NCI-H2227 treated with DMSO at 0.1 percent for 48 hours (cell line): ENCODE results near the gene AFF3.
A peak's percentile ranks its signal among the peaks of the same experiment; 100 is the strongest.

ENCODE experiments used
- DNase-seq: peaks from one replicate; lab custom pipeline; 2025; lab: John Stamatoyannopoulos, UW

The AFF3 gene

GRCh38 chr2:99707592-99707991 is 434.8 kb downstream of the AFF3 start:
- DNase-seq: no peak

GRCh38 chr2:99706735-99707134 is 435.7 kb downstream of the AFF3 start:
- DNase-seq: no peak

DNA sequence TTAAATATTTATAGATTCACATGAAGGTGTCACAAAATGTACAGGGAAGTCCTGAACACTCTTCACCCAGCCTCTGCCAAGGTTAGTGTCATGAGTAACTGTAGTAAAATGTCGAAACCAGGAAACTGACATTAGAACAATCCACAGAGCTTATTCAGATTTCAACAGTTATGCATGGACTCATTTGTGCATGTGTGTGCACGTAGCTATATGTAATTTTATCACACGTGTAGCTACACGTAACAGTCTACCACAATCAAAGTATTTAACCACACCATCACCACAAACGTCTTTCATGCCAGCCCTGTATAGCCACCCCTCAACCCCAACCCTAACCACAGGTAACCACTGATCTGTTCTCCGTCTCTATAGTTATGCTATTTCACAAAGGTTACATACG is 440.9 kb downstream of the AFF3 start:
- no peak for DNase-seq

DNA sequence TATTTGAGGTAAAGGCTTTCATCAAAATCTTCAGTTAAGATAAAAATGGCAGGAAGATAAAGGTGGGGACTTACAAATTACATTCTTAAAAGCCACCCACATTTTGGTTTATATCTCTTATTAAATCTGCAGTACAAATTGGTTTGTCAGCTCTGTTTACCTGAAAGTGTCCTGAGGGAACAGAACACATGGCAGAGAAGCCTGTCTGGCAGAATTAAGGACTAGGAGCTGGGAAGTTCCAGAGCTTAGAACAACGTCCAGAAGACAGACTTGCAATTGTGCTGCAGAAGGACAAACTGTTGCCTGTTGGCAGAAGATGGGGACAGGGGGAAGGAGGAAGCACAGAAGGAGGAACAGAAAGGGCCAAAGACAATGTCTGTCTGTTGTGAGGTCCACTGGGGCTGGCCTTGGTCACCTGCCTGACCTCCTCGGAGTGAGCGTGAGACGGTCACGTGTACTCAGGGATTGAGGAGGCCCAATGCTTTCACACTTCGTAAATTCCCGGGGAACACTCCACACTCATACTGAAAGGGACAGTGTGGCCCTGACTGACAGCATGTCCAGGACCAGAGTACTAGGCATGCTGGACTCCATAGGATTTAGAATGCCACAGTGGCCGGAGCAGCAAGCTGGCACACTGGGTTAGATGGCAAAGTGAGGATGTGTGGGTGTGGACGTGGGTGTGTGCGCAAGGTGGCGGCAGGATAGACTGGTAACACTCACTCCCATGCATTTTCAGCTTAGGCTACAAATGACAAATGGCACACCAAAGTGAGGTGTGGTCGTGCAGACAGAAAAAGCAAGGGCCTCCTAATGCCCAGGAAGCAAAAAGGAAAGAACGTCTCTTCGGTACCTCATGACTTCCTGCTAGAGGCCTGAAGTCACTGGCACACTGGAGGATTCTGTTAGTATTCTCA is 441.6 kb downstream of the AFF3 start:
- DNase-seq: no peak

DNA sequence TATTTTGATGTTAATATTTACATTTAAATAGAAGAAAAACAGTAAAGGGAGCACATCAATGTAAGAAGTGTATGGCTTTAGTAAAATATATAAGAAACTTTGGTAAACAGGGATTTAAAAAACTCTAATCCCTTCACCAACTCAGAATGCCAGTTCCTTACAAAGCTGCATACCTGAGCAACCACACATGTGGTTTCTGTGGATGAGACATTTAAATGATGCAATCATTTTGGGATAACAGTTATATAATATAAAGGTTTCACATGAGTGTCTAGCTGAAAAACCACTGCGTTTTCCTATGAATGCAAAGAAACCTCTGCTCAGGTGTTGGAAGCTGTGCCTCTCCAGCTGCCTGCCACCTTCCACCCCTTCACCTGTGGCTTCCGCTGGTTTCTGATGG is 443.5 kb downstream of the AFF3 start:
- DNase-seq: no peak

- no peak for DNase-seq
Observed at GRCh38 chr2:99697811-99698568, 444.4 kb downstream of the AFF3 start.

GRCh38 chr2:99695944-99696253 is 446.5 kb downstream of the AFF3 start:
- no peak for DNase-seq

DNA sequence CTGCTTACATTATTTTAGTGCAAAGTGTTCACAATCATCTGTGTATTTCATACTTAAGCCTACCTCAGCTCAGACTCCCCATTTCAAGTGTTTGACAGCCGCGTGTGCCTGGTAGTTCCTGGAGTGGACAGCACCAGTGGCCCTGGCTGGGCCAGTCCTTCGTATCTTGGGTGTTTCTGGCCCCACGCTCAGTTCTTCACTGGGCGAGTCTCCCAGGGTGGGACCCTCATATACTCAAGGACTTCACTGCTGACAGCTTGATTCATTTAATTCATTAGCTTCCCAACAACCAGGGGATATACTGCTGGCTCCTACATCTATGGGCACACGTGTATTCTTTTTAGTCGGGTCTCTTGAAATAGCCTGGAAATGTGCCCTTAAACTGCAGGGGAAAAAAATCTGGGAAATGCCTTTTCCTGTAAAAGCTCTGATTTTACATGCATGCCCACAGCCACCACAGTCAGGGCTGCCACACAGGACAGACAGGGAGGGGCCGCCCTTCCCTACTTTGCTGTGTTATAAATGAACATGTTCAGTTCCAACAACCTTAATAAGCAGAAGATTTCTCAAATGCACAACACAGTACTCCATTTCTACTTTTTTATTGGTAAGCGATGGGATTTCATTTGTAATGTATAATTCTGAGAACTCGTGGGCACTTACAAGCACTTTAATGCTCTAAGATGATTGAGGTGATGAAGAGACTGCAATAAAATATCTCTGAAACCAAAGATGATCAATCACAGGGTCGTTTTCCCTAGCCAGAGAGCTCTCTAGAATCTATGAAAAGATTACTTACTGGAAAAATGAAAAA is 447.1 kb downstream of the AFF3 start:
- DNase-seq: no peak

DNA sequence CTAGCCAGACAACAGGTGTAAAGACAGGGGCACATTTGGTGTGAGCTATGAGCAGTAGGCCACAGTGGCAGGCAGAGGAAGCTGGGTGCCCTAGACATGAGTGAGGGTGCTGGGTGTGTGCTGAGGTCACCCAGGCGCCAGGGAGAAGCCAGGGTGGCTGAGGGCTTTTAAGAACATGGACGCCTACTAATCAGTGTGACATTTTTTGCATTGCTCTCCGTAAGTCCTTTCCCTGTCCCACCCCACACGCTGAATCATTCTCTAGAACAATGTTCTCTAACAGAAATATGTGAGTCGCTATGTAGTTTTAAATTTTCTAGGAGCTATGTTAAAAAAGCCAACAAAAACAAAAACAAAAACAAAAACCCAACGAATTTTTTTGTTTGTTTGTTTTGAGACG is 448.1 kb downstream of the AFF3 start:
- DNase-seq: no peak

GRCh38 chr2:99692785-99693184 is 449.6 kb downstream of the AFF3 start:
- DNase-seq: no peak

DNA sequence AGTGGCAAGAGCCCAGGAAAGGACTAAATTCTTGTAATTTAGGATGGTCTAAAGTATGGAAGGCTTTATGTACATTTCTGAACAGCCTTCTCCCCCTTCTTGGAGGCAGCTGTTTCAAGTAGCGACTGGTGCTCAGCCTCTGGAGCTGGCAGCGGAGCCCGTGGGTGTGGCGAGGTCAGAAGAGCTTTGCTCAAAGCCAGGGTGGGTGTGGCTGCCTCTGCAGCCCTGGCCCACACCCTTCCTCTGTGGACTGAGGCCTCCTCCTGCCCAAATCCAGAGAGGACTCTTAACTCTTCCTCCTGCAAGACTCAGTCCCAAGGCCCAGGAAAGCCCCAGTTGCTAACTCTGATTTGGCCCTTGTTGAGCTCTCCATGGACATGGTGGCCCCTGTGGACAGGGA is 450.5 kb downstream of the AFF3 start:
- DNase-seq: no peak

GRCh38 chr2:99689145-99689742 is 453.1 kb downstream of the AFF3 start:
- no peak for DNase-seq

DNA sequence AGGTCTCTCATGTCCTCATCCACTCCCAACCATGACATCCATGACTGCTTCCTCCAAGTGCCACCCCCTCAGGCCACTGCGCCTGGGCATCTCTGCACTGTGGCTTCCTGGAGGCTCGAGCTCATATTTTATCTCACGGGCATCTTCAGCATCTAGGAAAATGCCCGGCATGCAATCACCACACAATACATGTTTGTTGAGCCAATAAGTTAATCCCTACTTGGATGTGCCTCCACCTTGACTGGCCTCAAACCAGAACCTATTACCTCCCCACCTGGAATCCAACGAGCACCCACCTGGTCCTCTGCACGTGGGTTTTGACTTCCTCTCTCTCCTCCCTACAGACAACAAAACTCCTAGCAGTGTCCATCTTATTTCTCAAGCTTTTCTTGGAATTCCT is 453.7 kb downstream of the AFF3 start:
- DNase-seq: no peak

DNA sequence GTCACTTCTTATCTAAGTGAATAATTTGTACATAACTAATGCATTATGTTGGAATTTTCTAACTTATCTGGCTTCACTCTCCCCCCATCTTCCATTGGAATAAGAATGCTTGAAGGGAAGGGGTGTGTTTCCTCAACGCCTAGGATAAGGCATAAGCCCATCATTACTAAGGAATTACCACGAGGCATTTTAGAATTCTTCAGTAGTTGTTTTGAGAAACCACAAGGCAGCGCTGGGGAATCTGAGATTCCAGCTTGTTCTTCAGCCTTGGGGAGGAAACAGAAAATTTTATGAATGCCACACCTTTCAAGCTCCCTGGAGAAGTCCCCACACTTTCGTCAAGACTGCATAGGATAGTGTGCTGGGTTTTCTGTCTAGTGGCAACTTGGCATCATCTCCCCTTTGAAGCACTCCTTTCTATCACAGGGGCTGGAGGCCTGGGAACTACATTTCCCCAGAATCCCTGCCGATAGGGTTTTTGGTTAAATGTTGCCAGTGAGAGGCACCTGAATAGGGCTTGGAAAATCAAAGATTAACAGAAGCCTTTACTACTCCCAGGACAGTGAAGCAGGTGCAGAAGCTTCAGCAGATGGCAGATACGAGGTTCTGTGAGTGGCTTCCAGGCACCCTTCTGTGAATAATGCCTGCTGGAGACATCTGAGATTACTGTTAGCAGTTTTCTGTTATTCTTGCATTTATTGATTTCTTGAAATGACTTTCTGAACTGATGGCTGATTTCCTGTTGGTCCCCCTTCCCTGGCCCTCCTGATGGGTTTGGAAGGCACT is 459.9 kb downstream of the AFF3 start:
- DNase-seq: peak; percentile 70

GRCh38 chr2:99680946-99681345 is 461.4 kb downstream of the AFF3 start:
- no peak for DNase-seq

DNA sequence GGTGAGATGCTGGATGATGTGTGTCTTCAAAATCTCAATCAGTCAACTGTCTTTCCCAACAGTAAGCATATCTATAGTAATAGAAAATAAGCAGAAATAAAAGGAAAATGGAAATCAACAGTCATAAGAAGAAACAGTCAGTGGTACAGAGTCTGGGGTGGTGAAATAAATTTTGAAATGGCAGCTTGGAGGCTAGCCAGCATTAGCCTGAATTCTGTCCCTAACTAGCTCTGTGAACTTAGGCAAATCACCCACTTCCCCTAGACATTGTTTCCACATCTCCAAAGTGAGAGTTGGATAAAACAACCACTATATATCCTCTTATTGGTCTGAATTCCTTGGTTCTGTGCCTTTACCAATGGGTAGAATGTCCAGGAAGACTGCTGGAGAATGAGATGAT is 462.9 kb downstream of the AFF3 start:
- DNase-seq: no peak

GRCh38 chr2:99678625-99679024 is 463.8 kb downstream of the AFF3 start:
- no peak for DNase-seq

DNA sequence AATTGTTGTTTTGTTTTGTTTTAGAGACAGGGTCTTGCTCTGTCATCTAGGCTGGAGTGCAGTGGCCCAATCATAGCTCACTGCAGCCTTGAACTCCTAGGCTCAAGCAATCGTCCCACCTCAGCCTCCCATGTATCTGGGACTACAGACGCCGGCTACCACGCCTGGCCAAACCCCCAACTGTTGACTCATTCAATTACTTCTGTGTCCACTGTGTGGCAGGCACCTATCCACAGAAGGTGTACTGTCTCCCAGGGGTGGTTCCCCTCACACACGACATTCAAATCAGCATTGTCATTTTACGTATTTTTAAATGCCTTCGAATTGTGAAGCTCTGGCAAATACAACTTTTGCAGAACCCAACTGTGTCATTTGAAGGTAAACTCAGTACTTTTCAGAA is 464.6 kb downstream of the AFF3 start:
- DNase-seq: no peak

DNA sequence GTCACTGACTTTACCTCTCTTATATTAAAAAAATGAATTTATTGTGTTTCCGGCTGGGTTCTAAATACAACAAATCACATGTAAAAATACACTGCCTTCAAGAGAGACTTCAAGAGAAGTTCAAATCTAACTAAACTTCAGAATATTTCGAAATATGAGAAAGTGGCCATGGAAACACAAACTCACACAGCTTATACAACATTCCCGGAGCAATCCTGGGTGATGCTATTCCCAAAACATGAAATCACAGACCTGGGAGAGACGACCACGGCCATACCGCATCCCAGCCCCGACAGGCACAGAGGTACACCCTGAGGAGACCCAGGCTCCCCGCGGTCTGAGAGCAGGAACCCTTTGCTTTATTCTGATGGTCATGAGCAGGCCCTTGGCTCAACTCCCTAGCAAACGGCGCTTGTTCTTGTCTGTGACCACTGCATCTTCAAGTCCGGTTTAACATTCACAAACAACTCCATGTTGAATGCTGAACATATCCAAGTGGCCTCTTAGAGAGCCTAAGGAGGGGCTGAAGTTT is 467.2 kb downstream of the AFF3 start:
- DNase-seq: no peak

DNA sequence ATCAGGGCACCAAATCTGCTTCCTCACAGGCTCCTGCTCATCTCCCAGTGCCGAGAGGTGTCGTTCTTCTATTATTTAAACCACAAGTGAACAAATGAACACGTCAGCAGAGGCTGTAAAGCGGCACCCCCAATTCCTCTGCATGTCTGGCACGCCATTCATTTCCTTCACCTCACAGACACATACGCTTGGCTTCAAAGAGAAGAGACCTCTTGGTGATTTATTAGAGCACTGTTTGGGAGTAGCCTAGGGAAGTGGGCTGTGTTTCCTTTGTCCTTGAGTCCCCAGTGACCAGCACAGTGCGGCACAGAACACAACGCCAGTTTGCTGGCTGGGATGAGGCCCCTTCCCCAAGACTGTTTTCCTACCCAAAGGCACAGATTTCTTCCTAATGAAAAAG is 468.3 kb downstream of the AFF3 start:
- no peak for DNase-seq

GRCh38 chr2:99672766-99673350 is 469.5 kb downstream of the AFF3 start:
- DNase-seq: no peak
